ENCODE data around the gene MB.

- no peak for TF ChIP-seq CTCF (IDR thresholded peaks at IDR 0.05)
- no peak for TF ChIP-seq POLR2A (IDR thresholded peaks at IDR 0.05)
These were observed 36.6 kb downstream of the MB start for GRCh38 chr22:35580351-35581022.

All from lower leg skin (tissue), 3 donors.